ENCODE results near the gene PDZRN4. TPM values are rescaled to one million over a fixed set of nuclear protein-coding genes. Genes with fewer than 3 reads are reported as not detected.
"Not testable (repeated sequence)": the region's sequence is repeated elsewhere in the genome, so short reads cannot be mapped to it uniquely, and the experiment has no call there.

PDZRN4 gene
- total RNA-seq, 1 donor from 2014 or later = 24.8 TPM

GRCh38 chr12:41162461-41162860, 25.7 kb upstream of the PDZRN4 start:
- intact Hi-C loops (cut with DNase I) = no loop called here

GRCh38 chr12:41167701-41168100, 20.4 kb upstream of the PDZRN4 start:
- intact Hi-C loops (cut with DNase I) = no loop called here
- TF ChIP-seq POLR2AphosphoS5 (IDR thresholded peaks at IDR 0.05; ENCODE audit: insufficient read depth in 1 of 2, low read depth in 1 of 2) (no peak), CTCF (IDR thresholded peaks at IDR 0.05) (no peak), POLR2A (IDR thresholded peaks at IDR 0.05) (no peak)
- H3K36me3 ChIP-seq = no peaks in the 10 kb centered on the region
- H3K4me1 ChIP-seq = no peaks in the 10 kb centered on the region
- H3K9me3 ChIP-seq = no peaks in the 10 kb centered on the region
- no peak overlapping the region for H3K4me3 ChIP-seq
- no peak overlapping the region for H3K27ac ChIP-seq
- no peaks in the 10 kb centered on the region for H3K27me3 ChIP-seq
- DNase-seq (ENCODE audit: extremely low spot score in 2 of 2) = no peak

More at GRCh38 chr12:41162461-41162860, 25.7 kb upstream of the PDZRN4 start:
- Histone ChIP-seq H3K27ac (no peak overlapping the region), H3K4me1 (no peaks in the 10 kb centered on the region), H3K36me3 (no peaks in the 10 kb centered on the region), H3K4me3 (no peak overlapping the region), H3K27me3 (no peaks in the 10 kb centered on the region), H3K9me3 (no peaks in the 10 kb centered on the region)
- TF ChIP-seq CTCF (IDR thresholded peaks at IDR 0.05) (no peak), POLR2AphosphoS5 (IDR thresholded peaks at IDR 0.05; ENCODE audit: insufficient read depth in 1 of 2, low read depth in 1 of 2) (no peak), POLR2A (IDR thresholded peaks at IDR 0.05) (no peak)
- DNase-seq (ENCODE audit: extremely low spot score in 2 of 2) = no peak

GRCh38 chr12:41174602-41175001, 13.5 kb upstream of the PDZRN4 start:
- DNase-seq (ENCODE audit: extremely low spot score in 2 of 2) = no peak
- intact Hi-C loops (cut with DNase I) = no loop called here
- TF ChIP-seq POLR2AphosphoS5 (IDR thresholded peaks at IDR 0.05; ENCODE audit: insufficient read depth in 1 of 2, low read depth in 1 of 2) (no peak), CTCF (IDR thresholded peaks at IDR 0.05) (no peak), POLR2A (IDR thresholded peaks at IDR 0.05) (no peak)
- H3K36me3 ChIP-seq = no peaks in the 10 kb centered on the region
- no peaks in the 10 kb centered on the region for H3K4me1 ChIP-seq
- H3K27ac ChIP-seq = no peak overlapping the region
- no peaks in the 10 kb centered on the region for H3K9me3 ChIP-seq
- no peak overlapping the region for H3K4me3 ChIP-seq
- H3K27me3 ChIP-seq = no peaks in the 10 kb centered on the region

GRCh38 chr12:41179507-41179906, 8.6 kb upstream of the PDZRN4 start:
- H3K27ac ChIP-seq; intact Hi-C loops (cut with DNase I); H3K4me1 ChIP-seq; H3K27me3 ChIP-seq; H3K9me3 ChIP-seq; H3K36me3 ChIP-seq; DNase-seq (ENCODE audit: extremely low spot score in 2 of 2); H3K4me3 ChIP-seq: not testable (repeated sequence)

- intact Hi-C loops (cut with DNase I) = loop anchor here (10.0 kb wide), 1 partner anchor 1080 kb away; the partner anchor contains the start of gene SLC2A13
Measured at GRCh38 chr12:41184864-41185263, 3.3 kb upstream of the PDZRN4 start.

More at GRCh38 chr12:41184864-41185263, 3.3 kb upstream of the PDZRN4 start:
- peaks cover 21% of the 10 kb centered on the region for H3K4me1 ChIP-seq
- no peaks in the 10 kb centered on the region for H3K9me3 ChIP-seq
- DNase-seq (ENCODE audit: extremely low spot score in 2 of 2) = no peak
- no peaks in the 10 kb centered on the region for H3K27me3 ChIP-seq
- no peaks in the 10 kb centered on the region for H3K36me3 ChIP-seq
- H3K27ac ChIP-seq = no peak overlapping the region
- TF ChIP-seq CTCF (IDR thresholded peaks at IDR 0.05) (no peak), POLR2AphosphoS5 (IDR thresholded peaks at IDR 0.05; ENCODE audit: insufficient read depth in 1 of 2, low read depth in 1 of 2) (no peak), POLR2A (IDR thresholded peaks at IDR 0.05) (no peak)
- H3K4me3 ChIP-seq = no peak overlapping the region
